ENCODE data around the gene GPR84. TPM values are rescaled to one million over a fixed set of nuclear protein-coding genes. Genes with fewer than 3 reads are reported as not detected.

The GPR84 gene
- total and polyA plus RNA-seq, 10 of the 15 experiments (the other 5 are each of a cell fraction or from before 2014, with no cell fraction given) = 0.37 to 4.7 (median 2.6) TPM

- TF ChIP-seq POLR2AphosphoS2 (IDR thresholded peaks at IDR 0.05; ENCODE audit: low read depth, low read length) (no peak), SUZ12 (IDR thresholded peaks at IDR 0.05; ENCODE audit: unreplicated experiment) (no peak), ASH2L (IDR thresholded peaks at IDR 0.05; ENCODE audit: borderline replicate concordance, low read depth) (no peak), KDM1A (IDR thresholded peaks at IDR 0.05; ENCODE audit: borderline replicate concordance) (no peak), PML (IDR thresholded peaks at IDR 0.05; ENCODE audit: low read length) (no peak), SIX5 (IDR thresholded peaks at IDR 0.05; ENCODE audit: low read depth, low read length, severe bottlenecking) (no peak)
Measured at GRCh38 chr12:54397157-54397556, 32.9 kb upstream of the GPR84 start (continued).

- H3K36me3 ChIP-seq (ENCODE audit: control insufficient read depth in 2 of 2, insufficient read depth in 2 of 2, low read length in 1 of 2) = no peaks in the 10 kb centered on the region
- RAD21 ChIA-PET (ENCODE audit: unreplicated experiment) = interaction anchor here (0.9 to 9.3 kb wide), 4 partner anchors 33 to 48 kb away, joined by 3 to 296 read pairs (median 3); no protein-coding TSS in a partner anchor
- ATAC-seq (no peak), FAIRE-seq (no peak), DNase-seq (ENCODE audit: low read depth, low spot score) (no peak)
- no peak overlapping the region for H3K4me2 ChIP-seq (ENCODE audit: control insufficient read depth, insufficient read depth)
- no peaks in the 10 kb centered on the region for H3K9me3 ChIP-seq (replicated peaks; ENCODE audit: control insufficient read depth, insufficient read depth, low read length)
- H3K4me3 ChIP-seq = no peak overlapping the region
- POLR2A ChIA-PET = interaction anchor here (0.6 kb wide), 1 partner anchor 1188 kb away, joined by 3 read pairs; the partner anchor contains the start of gene ITGB7
- in situ Hi-C loops (cut with MboI) (no loop called here), intact Hi-C loops (cut with micrococcal nuclease; ENCODE audit: unreplicated experiment) (no loop called here)
- CTCF ChIA-PET = interaction anchor here (0.9 to 12.3 kb wide), 12 partner anchors 9 to 180 kb away, joined by 3 to 1071 read pairs (median 5); partner anchors contain the start of genes ITGA5 and ZNF385A
- no peak overlapping the region for H2AFZ ChIP-seq (ENCODE audit: control insufficient read depth, low read depth, low read length)
- SMC1A ChIA-PET (ENCODE audit: uncharacterized antibody, unreplicated experiment) = interaction anchor here (1.2 to 12.3 kb wide), 3 partner anchors 27 to 56 kb away, joined by 3 to 469 read pairs (median 3); no protein-coding TSS in a partner anchor
- H4K20me1 ChIP-seq (ENCODE audit: control insufficient read depth, insufficient read depth) = no peaks in the 10 kb centered on the region
- no peak overlapping the region for H3K27ac ChIP-seq (ENCODE audit: control insufficient read depth, insufficient read depth)
- no peaks in the 10 kb centered on the region for H3K79me2 ChIP-seq (ENCODE audit: control insufficient read depth, insufficient read depth, low read length)
- no peaks in the 10 kb centered on the region for H3K4me1 ChIP-seq (ENCODE audit: control insufficient read depth, insufficient read depth, low read length)
- no peaks in the 10 kb centered on the region for H3K27me3 ChIP-seq (replicated peaks in 1 of 2; ENCODE audit: control insufficient read depth in 2 of 2, insufficient read depth in 2 of 2, low read length in 1 of 2)
- no TSS peak for BruUV-seq (replicated peaks)
- no peak overlapping the region for H3K9ac ChIP-seq (ENCODE audit: control insufficient read depth, insufficient read depth, low read length)
- no peak for TF ChIP-seq KDM1A (IDR thresholded peaks at IDR 0.05; ENCODE audit: borderline replicate concordance)
- no peak for TF ChIP-seq CBX3 (IDR thresholded peaks at IDR 0.05; ENCODE audit: borderline replicate concordance, low read depth)
- no peak for TF ChIP-seq REST (IDR thresholded peaks at IDR 0.05; ENCODE audit: low read depth, low read length)
- TF ChIP-seq USF2 (IDR thresholded peaks at IDR 0.05; ENCODE audit: borderline replicate concordance, low read depth, low read length) = no peak
- TF ChIP-seq BACH1 (IDR thresholded peaks at IDR 0.05; ENCODE audit: borderline replicate concordance) = no peak
- TF ChIP-seq TAF1 (IDR thresholded peaks at IDR 0.05; ENCODE audit: borderline replicate concordance, low read depth, low read length) = no peak
- TF ChIP-seq ATF3 (IDR thresholded peaks at IDR 0.05; ENCODE audit: borderline replicate concordance, extremely low read depth, low read depth, low read length) = no peak
- no peak for TF ChIP-seq E2F4 (IDR thresholded peaks at IDR 0.05; ENCODE audit: low read depth, low read length)
- no peak for TF ChIP-seq GABPA (IDR thresholded peaks at IDR 0.05; ENCODE audit: low read depth)
- TF ChIP-seq RBBP5 (conservative IDR thresholded peaks at IDR 0.05) = no peak
- no peak for TF ChIP-seq HDAC6 (IDR thresholded peaks at IDR 0.05; ENCODE audit: unreplicated experiment)
- TF ChIP-seq WRNIP1 (IDR thresholded peaks at IDR 0.05; ENCODE audit: borderline replicate concordance, low read depth, low read length) = no peak
- TF ChIP-seq CHD2 (IDR thresholded peaks at IDR 0.05; ENCODE audit: borderline replicate concordance, low read depth, low read length) = no peak
- no peak for TF ChIP-seq NBN (IDR thresholded peaks at IDR 0.05)
Measured at GRCh38 chr12:54395545-54395944, 31.3 kb upstream of the GPR84 start.

Data from GM12878 (cell line).